Ovary (tissue), 3 donors: ENCODE measurements around the gene DHRS4L2.

ENCODE experiments used
- CTCF ChIP-seq, 3 donors: fragments of 450-650 bp in 2 of 3; fragments of 200-600 bp in 1 of 3; IDR thresholded peaks; one replicate each; pipeline versions ENCODE4 v1.5.1 to v1.8.0; 2016 to 2022; ENCODE audit warnings: antibody characterized with exemption in 3 of 3, mild to moderate bottlenecking in 1 of 3
- EP300 ChIP-seq: sonication (generic); formaldehyde crosslinking; IDR thresholded peaks from one replicate; pipeline ENCODE4 v1.6.1; 2017; ENCODE audit warnings: antibody characterized with exemption
- POLR2A ChIP-seq: fragments of 450-650 bp; IDR thresholded peaks from one replicate; pipeline ENCODE4 v1.6.1; 2017; ENCODE audit warnings: antibody characterized with exemption, mild to moderate bottlenecking, moderate library complexity
- donor health status: DM: no; HTN: no; CAD: no.

- no peak for TF ChIP-seq CTCF (IDR thresholded peaks at IDR 0.05)
- TF ChIP-seq POLR2A: no peak
- TF ChIP-seq EP300: no peak
These were observed 38.2 kb upstream of the DHRS4L2 start for GRCh38 chr14:23950411-23951135.
